H1 (cell line): ENCODE measurements around the gene AQP6. TPM values are rescaled to one million over a fixed set of nuclear protein-coding genes. Genes with fewer than 3 reads are reported as not detected.
A peak's percentile ranks its signal among the peaks of the same experiment; 100 is the strongest.

Experiments
- CTCF ChIA-PET: fragments of 300-600 bp; sonication (Branson Sonifier 250); formaldehyde crosslinking; loops from one replicate; lab custom pipeline; 2021; ENCODE audit not compliant: partially characterized antibody; lab: Charles Lee
- POLR2A ChIA-PET: fragments of 300-600 bp; sonication (Branson Sonifier 250); formaldehyde crosslinking; loops from one replicate; lab custom pipeline; 2021; ENCODE audit warnings: inconsistent platforms; ENCODE audit not compliant: partially characterized antibody; lab: Charles Lee
- DNase-seq, 2 experiments: peaks; one replicate each; pipeline versions ENCODE4 v3.0.0 to v3.0.0-alpha.2; 2010 to 2022; ENCODE audit warnings: low spot score in 2 of 2, low read depth in 1 of 2, mixed read lengths in 1 of 2
- FAIRE-seq: peaks from 2 replicates; lab custom pipeline; 2011; peaks lifted over from hg19 to GRCh38; lab: Jason Lieb, UNC
- H2AFZ ChIP-seq: 2 replicates; pipeline ENCODE4 v1.8.1; 2012; ENCODE audit warnings: low read length, inconsistent platforms
- H2AK5ac ChIP-seq: 2 replicates; pipeline ENCODE4 v1.6.1; 2013; ENCODE audit warnings: low read depth, low read length
- H2BK120ac ChIP-seq: replicated peaks from 2 replicates; pipeline ENCODE3; 2013; ENCODE audit warnings: low read depth, low read length, inconsistent platforms
- H2BK12ac ChIP-seq: 2 replicates; pipeline ENCODE4 v1.6.1; 2013; ENCODE audit warnings: low read depth, low read length
- H2BK15ac ChIP-seq: 2 replicates; pipeline ENCODE4 v1.6.1; 2013; ENCODE audit warnings: low read length
- H2BK20ac ChIP-seq: 2 replicates; pipeline ENCODE4 v1.6.1; 2013; ENCODE audit warnings: low read length
- H2BK5ac ChIP-seq: 2 replicates; pipeline ENCODE4 v1.6.1; 2013; ENCODE audit warnings: low read depth, low read length
- H3K14ac ChIP-seq: 2 replicates; pipeline ENCODE4 v1.6.1; 2013; ENCODE audit warnings: inconsistent platforms; ENCODE audit not compliant: insufficient read length
- H3K18ac ChIP-seq: 2 replicates; pipeline ENCODE4 v1.6.1; 2013; ENCODE audit warnings: low read length; ENCODE audit errors: extremely low read depth
- H3K23ac ChIP-seq: 2 replicates; pipeline ENCODE4 v1.6.1; 2013; ENCODE audit warnings: inconsistent platforms; ENCODE audit not compliant: insufficient read length
- H3K23me2 ChIP-seq: 2 replicates; pipeline ENCODE4 v1.6.1; 2013; ENCODE audit warnings: low read depth, low read length
- H3K27ac ChIP-seq: 2 replicates; pipeline ENCODE4 v1.6.1; 2011; ENCODE audit warnings: low read depth, low read length, inconsistent platforms
- H3K27me3 ChIP-seq, 4 experiments: replicated peaks in 1 of 4; 1 replicate in 1 of 4; 2 replicates in 3 of 4; pipeline versions ENCODE4 v1.6.1 to v1.8.1; 2011 to 2013; ENCODE audit warnings: low read length in 3 of 4, mild to moderate bottlenecking in 3 of 4, inconsistent platforms in 2 of 4, mixed read lengths in 2 of 4, moderate library complexity in 1 of 4; ENCODE audit not compliant: control insufficient read depth in 3 of 4, insufficient read depth in 3 of 4; ENCODE audit errors: extremely low read depth in 1 of 4
- H3K36me3 ChIP-seq, 4 experiments: 2 replicates each; pipeline versions ENCODE4 v1.6.1 to v1.8.1; 2011 to 2013; ENCODE audit warnings: mild to moderate bottlenecking in 4 of 4, low read length in 3 of 4, moderate library complexity in 2 of 4, control low read depth in 1 of 4, inconsistent platforms in 1 of 4; ENCODE audit not compliant: insufficient read depth in 4 of 4, control insufficient read depth in 2 of 4
- H3K4ac ChIP-seq: replicated peaks from 2 replicates; pipeline ENCODE3; 2013; ENCODE audit warnings: low read length, low read depth, mixed read lengths, inconsistent platforms; ENCODE audit not compliant: insufficient read length
- H3K4me1 ChIP-seq, 4 experiments: replicated peaks in 1 of 4; 1 replicate in 1 of 4; 2 replicates in 3 of 4; pipeline versions ENCODE4 v1.6.1 to v1.8.1; 2011 to 2013; ENCODE audit warnings: low read length in 3 of 4, inconsistent platforms in 2 of 4, mixed read lengths in 1 of 4; ENCODE audit not compliant: insufficient read depth in 4 of 4, control insufficient read depth in 3 of 4
- H3K4me2 ChIP-seq, 2 experiments: 2 replicates each; pipeline versions ENCODE4 v1.6.1 to v1.8.1; 2011 to 2013; ENCODE audit warnings: low read depth in 2 of 2, low read length in 2 of 2, control low read depth in 1 of 2, inconsistent platforms in 1 of 2, mild to moderate bottlenecking in 1 of 2; ENCODE audit not compliant: insufficient read depth in 1 of 2
- H3K4me3 ChIP-seq, 4 experiments: fragments of 200-600, 300-600 bp in 1 of 4; sonication (generic), shearing (Covaris generic), sonication (Bioruptor Twin) in 1 of 4; 2 replicates each; pipeline versions ENCODE4 v1.5.1 to v1.8.1; 2011 to 2016; ENCODE audit warnings: low read length in 4 of 4, low read depth in 3 of 4, control low read depth in 2 of 4, inconsistent platforms in 2 of 4, mild to moderate bottlenecking in 2 of 4, mixed read lengths in 1 of 4, moderate library complexity in 1 of 4; ENCODE audit not compliant: insufficient read depth in 2 of 4; ENCODE audit errors: extremely low read depth in 1 of 4
- H3K56ac ChIP-seq: replicated peaks from 2 replicates; pipeline ENCODE3; 2013; ENCODE audit warnings: low read depth, mild to moderate bottlenecking, mixed read lengths, low read length, inconsistent platforms; ENCODE audit not compliant: insufficient read length
- H3K79me1 ChIP-seq: 2 replicates; pipeline ENCODE4 v1.6.1; 2013; ENCODE audit warnings: low read depth, low read length, control low read depth
- H3K79me2 ChIP-seq, 2 experiments: 2 replicates each; pipeline versions ENCODE4 v1.6.1 to v1.8.1; 2012 to 2013; ENCODE audit warnings: low read length in 2 of 2, mild to moderate bottlenecking in 2 of 2, inconsistent platforms in 1 of 2; ENCODE audit not compliant: insufficient read depth in 2 of 2, control insufficient read depth in 1 of 2
- H3K9ac ChIP-seq, 4 experiments: replicated peaks in 1 of 4; 1 replicate in 1 of 4; 2 replicates in 3 of 4; pipeline versions ENCODE4 v1.6.1 to v1.8.1; 2011 to 2013; ENCODE audit warnings: low read depth in 3 of 4, low read length in 3 of 4, control low read depth in 2 of 4, mild to moderate bottlenecking in 2 of 4, moderate library complexity in 2 of 4, inconsistent platforms in 1 of 4; ENCODE audit errors: extremely low read depth in 1 of 4
- H3K9me3 ChIP-seq, 2 experiments: 2 replicates each; pipeline versions ENCODE4 v1.6.1 to v1.8.1; 2012 to 2013; ENCODE audit warnings: mild to moderate bottlenecking in 2 of 2, moderate library complexity in 2 of 2, control low read depth in 1 of 2, inconsistent platforms in 1 of 2, low read depth in 1 of 2, low read length in 1 of 2, mixed read lengths in 1 of 2; ENCODE audit not compliant: insufficient read depth in 2 of 2
- H4K20me1 ChIP-seq, 2 experiments: replicated peaks in 1 of 2; 2 replicates each; pipeline versions ENCODE3 to v1.8.1; 2011 to 2013; ENCODE audit warnings: inconsistent platforms in 2 of 2, low read length in 2 of 2, mild to moderate bottlenecking in 1 of 2; ENCODE audit not compliant: insufficient read depth in 2 of 2, control insufficient read depth in 1 of 2
- H4K5ac ChIP-seq: 2 replicates; pipeline ENCODE4 v1.6.1; 2013; ENCODE audit warnings: low read length, low read depth, mixed read lengths, inconsistent platforms; ENCODE audit not compliant: insufficient read length
- H4K8ac ChIP-seq: 2 replicates; pipeline ENCODE4 v1.8.0; 2013; ENCODE audit warnings: mild to moderate bottlenecking, moderate library complexity, low read length, inconsistent platforms; ENCODE audit not compliant: insufficient read depth; ENCODE audit errors: extremely low read depth
- H4K91ac ChIP-seq: replicated peaks from 2 replicates; pipeline ENCODE3; 2013; ENCODE audit warnings: low read length, mixed read lengths, inconsistent platforms; ENCODE audit not compliant: insufficient read length
- CBX8 ChIP-seq: fragments of 300-800, 300-1000 bp; sonication (generic); IDR thresholded peaks from 2 replicates; pipeline ENCODE4 v1.7.1; 2016; ENCODE audit warnings: low read depth, low read length, borderline replicate concordance
- CEBPB ChIP-seq: IDR thresholded peaks from 2 replicates; pipeline ENCODE4 v1.6.1; 2012; ENCODE audit warnings: low read depth, low read length
- WGBS, 2 experiments: shearing (Covaris generic) in 1 of 2; methylation state at CpG; one replicate each; pipeline versions ENCODE4 v1.1.6 to v1.1.7; 2013 to 2015; ENCODE audit warnings: low lambda C conversion rate in 2 of 2, mixed read lengths in 2 of 2, inconsistent platforms in 1 of 2, low coverage in 1 of 2, missing lambda C conversion rate in 1 of 2; ENCODE audit not compliant: insufficient replicate concordance in 2 of 2, insufficient coverage in 1 of 2, insufficient read length in 1 of 2; ENCODE audit errors: extremely low coverage in 1 of 2, missing lambda C conversion rate in 1 of 2; 5-methylcytosine and 5-hydroxymethylcytosine counted together
- polyA plus RNA-seq, 7 experiments: library from polyadenylated mRNA; depleted of rRNA in 3 of 7; stranded (reverse) in 5 of 7; unstranded in 2 of 7; fragments of >200 nt in 5 of 7; fragments of 200-250 nt in 2 of 7; gene quantifications; 1 replicate in 5 of 7; 2 replicates in 1 of 7; 4 replicates in 1 of 7; pipeline versions ENCODE4 v1.2.1 to v1.2.3, GENCODE V29; 2011 to 2013; ENCODE audit warnings: missing spikeins in 2 of 7, mixed read lengths in 2 of 7
- total RNA-seq: library from RNA; stranded (reverse); fragmentation: NEBNext Ultra II Directional; extraction: Animal tissue kit (Norgen Biotek cat#: 25700); gene quantifications from 2 replicates; pipeline ENCODE4 v1.2.1, GENCODE V29; 2021

AQP6 gene
- total and polyA plus RNA-seq, 2 of the 8 experiments (the other 6 are each of a cell fraction or from before 2014, with no cell fraction given), result 0.03 to 0.17 TPM

GRCh38 chr12:49936925-49937324 is 35.8 kb upstream of the AQP6 start:
- H2BK120ac ChIP-seq, result no peak overlapping the region
- no peak for TF ChIP-seq CBX8
- peak; percentile 75; the same call in 1 of the 2 replicates for TF ChIP-seq CEBPB
- H2AK5ac ChIP-seq, result no peak overlapping the region
- H4K5ac ChIP-seq, result no peak overlapping the region
- H3K79me2 ChIP-seq, result no peaks in the 10 kb centered on the region
- no peak overlapping the region for H3K23ac ChIP-seq
- H2AFZ ChIP-seq, result no peak overlapping the region
- 83% methylated on average over 3 of the region's 3 CpGs; no CpG with 5 or more reads in 1 of the 2 experiments for WGBS, 2 experiments
- H2BK12ac ChIP-seq, result no peak overlapping the region
- H3K27me3 ChIP-seq, result no peaks in the 10 kb centered on the region
- H3K9me3 ChIP-seq, result no peaks in the 10 kb centered on the region
- no peak overlapping the region for H3K9ac ChIP-seq
- H3K4me3 ChIP-seq, result no peak overlapping the region
- no peak overlapping the region for H3K27ac ChIP-seq
- no peak overlapping the region for H3K18ac ChIP-seq
- H3K14ac ChIP-seq, result no peak overlapping the region
- no peaks in the 10 kb centered on the region; a peak in 1 of 7 replicates for H3K4me1 ChIP-seq
- FAIRE-seq, result no peak
- H4K8ac ChIP-seq, result no peak overlapping the region
- H3K23me2 ChIP-seq, result no peaks in the 10 kb centered on the region
- no peaks in the 10 kb centered on the region for H3K36me3 ChIP-seq
- H3K4ac ChIP-seq, result no peak overlapping the region
- H3K4me2 ChIP-seq, result no peak overlapping the region
- no peaks in the 10 kb centered on the region for H3K79me1 ChIP-seq
- ChIA-PET CTCF (interaction anchor here (0.6 to 6.5 kb wide), 8 partner anchors 10 to 160 kb away, joined by 3 to 53 read pairs (median 3); no protein-coding TSS in a partner anchor), POLR2A (interaction anchor here (1.2 to 1.5 kb wide), 2 partner anchors 9 to 73 kb away, joined by 4 to 5 read pairs; no protein-coding TSS in a partner anchor)
- H2BK20ac ChIP-seq, result no peak overlapping the region
- no peak overlapping the region for H3K56ac ChIP-seq
- H4K20me1 ChIP-seq, result no peaks in the 10 kb centered on the region
- no peak overlapping the region for H2BK15ac ChIP-seq
- no peak overlapping the region for H4K91ac ChIP-seq
- H2BK5ac ChIP-seq, result no peak overlapping the region
- DNase-seq, result no peak
